Erythroblast (primary cell): ENCODE data around the gene PAEP.

Experiments
- GATA1 ChIP-seq: IDR thresholded peaks from 2 replicates; pipeline ENCODE4 v1.6.1; 2011; ENCODE audit warnings: low read depth, mild to moderate bottlenecking, control low read depth, low read length, moderate library complexity
- POLR2A ChIP-seq: IDR thresholded peaks from 2 replicates; pipeline ENCODE4 v1.6.1; 2011; ENCODE audit warnings: mild to moderate bottlenecking, low read length

DNA sequence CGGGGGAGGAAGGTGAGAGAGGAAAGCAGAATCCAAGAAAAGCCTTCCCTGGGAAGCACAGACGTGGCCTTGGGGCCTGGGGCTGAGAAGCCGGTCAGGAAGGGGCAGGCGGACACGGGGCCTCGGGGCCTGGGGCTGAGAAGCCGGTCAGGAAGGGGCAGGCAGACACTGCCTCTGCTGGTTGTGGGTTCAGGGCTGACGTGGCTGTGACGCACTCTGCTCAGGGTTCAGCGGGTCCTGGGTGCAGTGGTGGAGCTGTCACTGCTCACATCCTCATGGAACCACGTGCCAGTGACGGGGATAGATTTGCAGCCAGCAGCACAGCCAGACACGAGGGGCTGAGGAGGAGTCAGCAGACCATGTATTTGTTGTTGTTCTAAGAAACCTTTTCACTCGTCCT, 12.8 kb downstream of the PAEP start:
- TF ChIP-seq POLR2A (no peak), GATA1 (no peak)
